Epithelial cell of proximal tubule (primary cell): ENCODE results near the gene TPSAB1. TPM values are rescaled to one million over a fixed set of nuclear protein-coding genes. Genes with fewer than 3 reads are reported as not detected.

Experiments
- DNase-seq: peaks from one replicate; pipeline ENCODE4 v3.0.0-alpha.2; 2011; ENCODE audit warnings: low read depth
- H3K4me3 ChIP-seq: 2 replicates; pipeline ENCODE4 v1.5.1; 2011; ENCODE audit warnings: low read depth, mild to moderate bottlenecking, low read length
- total RNA-seq: library from RNA; depleted of rRNA; stranded (reverse); fragments of >200 nt; gene quantifications from 2 replicates; pipeline ENCODE4 v1.2.3, GENCODE V29; 2015
- TF ChIP-seq, protein P1 (sequence below): conservative IDR thresholded peaks from 2 replicates; pipeline ENCODE4 v1.5.1; 2012; ENCODE audit warnings: low read depth, mild to moderate bottlenecking, low read length

The TPSAB1 gene
- total RNA-seq, 1 donor from 2014 or later, result not detected

DNA sequence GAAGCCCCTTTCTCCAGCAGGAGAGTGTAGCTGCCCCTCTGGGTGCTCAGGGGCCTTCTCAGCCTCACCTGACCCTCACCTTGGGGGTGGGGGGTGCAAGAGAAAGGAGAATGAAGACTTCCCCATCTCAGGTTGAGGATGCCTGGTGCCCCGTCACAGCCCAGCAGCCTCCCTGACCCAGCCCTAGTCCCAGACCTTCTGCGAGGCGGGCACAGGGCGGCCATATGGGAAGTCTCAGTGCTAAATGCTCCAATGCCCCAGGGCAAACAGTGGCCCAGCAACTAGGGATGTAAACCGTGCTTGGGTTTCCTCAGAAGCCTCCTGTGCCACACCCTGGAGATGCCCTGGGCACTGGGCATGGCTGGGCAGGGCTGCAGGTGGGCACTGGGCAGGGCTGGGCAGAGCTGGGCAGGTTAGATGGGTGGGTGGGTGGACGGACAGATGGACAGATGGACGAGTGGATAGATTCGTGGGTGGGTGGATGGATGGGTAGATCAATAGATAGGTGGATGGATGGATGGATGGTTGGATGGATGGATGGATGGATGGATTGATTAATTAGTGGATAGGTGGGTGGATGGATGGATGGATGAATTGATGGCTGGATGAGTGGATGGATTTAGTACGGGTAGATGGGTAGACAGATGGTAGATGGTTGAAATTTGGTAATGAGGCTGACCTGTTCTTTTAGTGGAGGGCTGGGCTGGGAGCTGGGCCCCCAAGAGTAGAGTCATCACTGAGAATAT is 32.1 kb downstream of the TPSAB1 start:
- H3K4me3 ChIP-seq, result no peak overlapping the region
- DNase-seq, result no peak
- TF ChIP-seq, protein P1, sequence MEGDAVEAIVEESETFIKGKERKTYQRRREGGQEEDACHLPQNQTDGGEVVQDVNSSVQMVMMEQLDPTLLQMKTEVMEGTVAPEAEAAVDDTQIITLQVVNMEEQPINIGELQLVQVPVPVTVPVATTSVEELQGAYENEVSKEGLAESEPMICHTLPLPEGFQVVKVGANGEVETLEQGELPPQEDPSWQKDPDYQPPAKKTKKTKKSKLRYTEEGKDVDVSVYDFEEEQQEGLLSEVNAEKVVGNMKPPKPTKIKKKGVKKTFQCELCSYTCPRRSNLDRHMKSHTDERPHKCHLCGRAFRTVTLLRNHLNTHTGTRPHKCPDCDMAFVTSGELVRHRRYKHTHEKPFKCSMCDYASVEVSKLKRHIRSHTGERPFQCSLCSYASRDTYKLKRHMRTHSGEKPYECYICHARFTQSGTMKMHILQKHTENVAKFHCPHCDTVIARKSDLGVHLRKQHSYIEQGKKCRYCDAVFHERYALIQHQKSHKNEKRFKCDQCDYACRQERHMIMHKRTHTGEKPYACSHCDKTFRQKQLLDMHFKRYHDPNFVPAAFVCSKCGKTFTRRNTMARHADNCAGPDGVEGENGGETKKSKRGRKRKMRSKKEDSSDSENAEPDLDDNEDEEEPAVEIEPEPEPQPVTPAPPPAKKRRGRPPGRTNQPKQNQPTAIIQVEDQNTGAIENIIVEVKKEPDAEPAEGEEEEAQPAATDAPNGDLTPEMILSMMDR, result no peak

DNA sequence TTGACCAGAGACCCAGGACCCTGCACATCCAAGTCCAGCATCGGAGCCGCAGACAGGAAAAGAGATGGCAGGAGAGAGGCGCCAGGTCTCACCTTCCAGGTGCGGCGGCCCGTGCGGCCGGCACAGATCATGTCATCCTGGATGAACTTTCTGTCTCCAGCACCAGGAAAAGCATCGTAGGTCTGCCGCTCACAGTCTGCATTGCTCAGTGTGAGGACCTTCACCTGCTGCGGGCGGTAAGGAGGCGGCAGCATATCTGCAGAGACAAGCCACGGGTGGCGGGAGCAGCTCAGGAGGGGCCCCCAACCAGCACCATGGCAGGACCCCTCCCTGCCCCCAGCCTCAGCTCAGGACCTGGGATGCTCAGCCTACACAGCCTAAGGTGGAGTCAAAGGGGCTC is 33.3 kb downstream of the TPSAB1 start:
- DNase-seq, result no peak
- H3K4me3 ChIP-seq, result no peak overlapping the region
- TF ChIP-seq, protein P1, result no peak

DNA sequence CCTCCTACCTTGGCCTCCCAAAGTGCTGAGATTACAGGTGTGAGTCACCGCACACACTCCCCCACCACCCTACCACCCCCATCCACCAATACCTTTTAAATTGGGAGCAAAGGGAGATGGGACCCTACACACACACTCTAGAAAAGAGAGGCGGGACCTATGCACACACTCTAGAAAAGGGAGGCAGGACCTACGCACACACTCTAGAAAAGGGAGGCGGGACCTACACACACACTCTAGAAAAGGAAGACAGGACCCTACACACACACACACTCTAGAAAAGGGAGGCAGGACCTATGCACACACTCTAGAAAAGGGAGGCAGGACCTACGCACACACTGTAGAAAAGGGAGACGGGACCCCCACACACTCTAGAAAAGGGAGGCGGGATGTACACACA is 34.3 kb downstream of the TPSAB1 start:
- H3K4me3 ChIP-seq, result no peak overlapping the region
- no peak for DNase-seq

DNA sequence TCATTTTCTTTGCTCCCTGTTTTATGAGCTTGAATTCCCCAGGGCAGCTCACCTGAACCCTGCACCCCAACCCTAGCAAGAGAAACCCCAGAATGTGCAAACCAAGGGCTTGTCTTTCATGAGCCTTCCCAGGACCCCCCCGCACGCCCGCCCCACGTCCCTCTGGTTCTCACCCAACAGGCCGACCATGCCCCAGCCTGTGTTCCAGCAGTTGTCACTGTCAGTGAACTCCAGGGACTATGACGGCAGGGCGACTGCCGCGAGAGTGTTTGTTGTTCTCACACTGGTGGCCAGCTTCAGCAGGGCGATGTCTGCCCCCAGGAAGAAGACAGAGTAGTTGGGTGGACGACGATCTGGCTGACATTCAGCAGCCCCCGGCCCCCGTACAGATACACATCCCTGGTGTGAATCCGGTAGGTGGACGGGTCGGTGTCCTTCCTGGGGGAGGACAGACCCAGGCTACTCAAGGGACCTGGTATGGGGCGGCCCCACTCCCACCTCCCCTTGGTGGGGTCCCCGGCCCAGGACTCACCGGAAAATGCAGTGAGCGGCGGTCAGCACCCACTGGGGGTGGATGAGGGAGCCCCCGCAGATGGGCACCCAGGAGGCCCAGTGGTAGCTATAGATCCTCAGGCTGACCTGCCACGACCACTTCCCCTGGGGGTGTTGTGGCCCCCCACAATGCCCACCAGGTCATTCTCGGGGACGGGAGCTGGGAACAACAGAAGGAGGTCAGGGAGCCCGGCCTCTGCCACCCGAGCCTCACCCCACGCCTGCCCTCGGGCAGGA is 35.5 kb downstream of the TPSAB1 start:
- no peak for DNase-seq
- TF ChIP-seq, protein P1, result no peak
- no peak overlapping the region for H3K4me3 ChIP-seq

More for the DNA sequence above, 34.3 kb downstream of the TPSAB1 start:
- TF ChIP-seq, protein P1, result no peak

DNA sequence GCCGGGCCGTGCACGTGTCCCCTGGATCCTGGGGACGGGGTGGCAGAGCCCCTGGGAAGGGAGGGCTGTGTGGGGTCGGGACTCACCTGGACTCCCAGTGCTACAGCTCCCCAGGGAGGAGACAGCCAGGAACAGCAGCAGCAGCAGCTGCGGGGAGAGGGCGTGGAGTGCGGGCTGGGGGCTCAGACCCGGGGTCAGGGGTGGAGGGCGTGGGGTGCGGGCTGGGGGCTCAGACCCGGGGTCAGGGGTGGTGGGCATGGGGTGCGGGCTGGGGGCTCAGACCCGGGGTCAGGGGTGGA is 36.0 kb downstream of the TPSAB1 start:
- no peak overlapping the region for H3K4me3 ChIP-seq
- DNase-seq, result no peak
- TF ChIP-seq, protein P1, result no peak

DNA sequence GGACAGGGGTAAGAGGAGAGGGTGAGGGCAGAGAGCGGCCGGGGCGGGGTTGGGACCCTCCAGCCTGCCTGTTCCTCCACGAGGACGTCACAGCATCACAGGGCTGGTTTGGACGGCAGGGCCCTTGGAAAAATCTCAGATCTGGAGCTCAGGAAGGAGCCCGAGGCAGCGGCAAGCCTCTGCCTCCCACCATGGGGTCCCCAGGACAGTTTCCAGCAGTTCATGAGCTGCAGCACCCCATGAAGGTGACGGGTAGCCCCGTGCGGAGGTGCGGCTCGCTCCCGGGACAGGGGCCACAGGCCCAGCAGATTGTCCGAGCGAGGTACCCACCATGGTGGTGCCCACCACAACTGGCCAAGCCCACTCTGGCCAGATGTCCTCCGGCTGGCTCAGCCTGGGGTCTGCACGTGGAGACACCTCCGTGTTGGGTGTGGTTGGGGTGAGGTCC is 36.7 kb downstream of the TPSAB1 start:
- TF ChIP-seq, protein P1, result no peak
- DNase-seq, result no peak
- no peak overlapping the region for H3K4me3 ChIP-seq
